GM10248 (cell line): ENCODE data around the gene PLA2G6.

Experiments used
- CTCF ChIA-PET: fragments of 300-600 bp; sonication (Branson Sonifier 250); formaldehyde crosslinking; extraction: SDS; loops from one replicate; lab custom pipeline; 2021; ENCODE audit warnings: antibody characterized with exemption; lab: Yijun Ruan, JAX
- POLR2A ChIA-PET: fragments of 350-650 bp; sonication (Branson Sonifier 250); formaldehyde crosslinking; extraction: SDS; loops from one replicate; lab custom pipeline; 2020; ENCODE audit warnings: antibody characterized with exemption; lab: Yijun Ruan, JAX
- DNase-seq: peaks from one replicate; pipeline ENCODE4 v3.0.0; 2012; ENCODE audit errors: extremely low spot score
- TF ChIP-seq, protein P1 (sequence below): IDR thresholded peaks from 2 replicates; pipeline ENCODE4 v1.5.1; 2012; ENCODE audit warnings: mild to moderate bottlenecking, low read depth; ENCODE audit errors: extremely low read depth, missing control alignments, control extremely low read depth

The PLA2G6 gene

DNA sequence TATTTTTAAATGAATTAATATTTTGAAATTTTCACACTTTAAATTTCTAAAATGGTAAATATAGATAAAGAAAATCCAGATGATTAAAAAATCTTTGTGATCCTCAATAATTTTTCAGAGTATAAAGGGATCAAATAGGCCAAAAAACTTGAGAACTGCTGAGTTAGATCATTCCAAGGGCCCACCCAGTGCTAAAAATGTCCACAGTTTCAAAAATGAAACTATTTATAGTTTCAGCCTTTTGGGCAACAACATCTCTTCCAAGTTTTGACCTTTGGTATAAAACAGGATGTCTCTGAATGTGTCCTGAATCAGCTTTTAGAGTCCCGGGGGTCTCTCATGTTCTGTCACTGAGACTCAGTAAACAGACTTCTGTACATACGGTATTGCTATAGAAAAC is 50.2 kb downstream of the PLA2G6 start:
- no peak for DNase-seq
- CTCF ChIA-PET: interaction anchor here (1.2 kb wide), 1 partner anchor 9 kb away, joined by 3 read pairs; no protein-coding TSS in a partner anchor
- TF ChIP-seq, protein P1, sequence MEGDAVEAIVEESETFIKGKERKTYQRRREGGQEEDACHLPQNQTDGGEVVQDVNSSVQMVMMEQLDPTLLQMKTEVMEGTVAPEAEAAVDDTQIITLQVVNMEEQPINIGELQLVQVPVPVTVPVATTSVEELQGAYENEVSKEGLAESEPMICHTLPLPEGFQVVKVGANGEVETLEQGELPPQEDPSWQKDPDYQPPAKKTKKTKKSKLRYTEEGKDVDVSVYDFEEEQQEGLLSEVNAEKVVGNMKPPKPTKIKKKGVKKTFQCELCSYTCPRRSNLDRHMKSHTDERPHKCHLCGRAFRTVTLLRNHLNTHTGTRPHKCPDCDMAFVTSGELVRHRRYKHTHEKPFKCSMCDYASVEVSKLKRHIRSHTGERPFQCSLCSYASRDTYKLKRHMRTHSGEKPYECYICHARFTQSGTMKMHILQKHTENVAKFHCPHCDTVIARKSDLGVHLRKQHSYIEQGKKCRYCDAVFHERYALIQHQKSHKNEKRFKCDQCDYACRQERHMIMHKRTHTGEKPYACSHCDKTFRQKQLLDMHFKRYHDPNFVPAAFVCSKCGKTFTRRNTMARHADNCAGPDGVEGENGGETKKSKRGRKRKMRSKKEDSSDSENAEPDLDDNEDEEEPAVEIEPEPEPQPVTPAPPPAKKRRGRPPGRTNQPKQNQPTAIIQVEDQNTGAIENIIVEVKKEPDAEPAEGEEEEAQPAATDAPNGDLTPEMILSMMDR: no peak
- POLR2A ChIA-PET: no interaction called here

DNA sequence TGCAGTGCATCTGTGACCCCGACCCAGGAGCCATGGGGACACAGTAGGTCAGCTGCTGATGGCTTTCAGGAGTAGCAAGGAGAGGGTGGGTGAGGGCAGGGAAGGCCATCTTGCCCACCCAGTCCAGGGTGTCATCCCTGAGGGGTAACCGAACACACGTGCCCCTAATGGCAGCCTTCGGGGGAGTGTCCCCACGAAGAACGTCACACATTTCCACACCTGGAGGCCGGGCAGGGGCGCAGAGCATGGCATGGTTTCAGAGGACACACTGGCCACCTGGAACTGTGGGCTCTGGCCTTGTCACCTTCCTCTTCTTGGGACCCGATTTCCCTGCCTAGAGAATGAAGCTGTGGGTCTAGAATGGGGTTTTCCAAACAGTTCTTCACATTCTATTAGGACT is 51.8 kb downstream of the PLA2G6 start:
- TF ChIP-seq, protein P1: no peak
- CTCF ChIA-PET: no interaction called here

DNA sequence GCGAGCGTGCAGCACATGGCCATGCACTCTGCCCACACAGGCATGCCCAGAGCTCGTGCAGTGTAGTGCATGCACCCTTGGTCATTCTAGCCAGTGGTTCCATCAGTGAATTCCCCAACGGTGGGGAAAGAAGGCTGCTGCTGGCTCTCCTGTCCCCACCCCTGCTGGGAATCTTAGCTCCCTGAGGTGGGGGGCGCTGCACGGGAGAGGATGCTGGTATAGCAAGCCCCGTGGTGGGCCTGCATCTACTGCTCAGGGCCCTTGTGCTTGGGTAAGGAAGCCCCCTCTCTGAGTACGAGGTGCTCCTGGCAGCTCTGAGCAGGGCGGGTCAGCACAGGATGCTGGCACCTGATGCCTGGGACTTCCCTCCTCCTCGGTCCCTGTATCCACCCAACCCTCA is 52.6 kb downstream of the PLA2G6 start:
- ChIA-PET CTCF (interaction anchor here (1.0 kb wide), 1 partner anchor 14 kb away, joined by 3 read pairs; no protein-coding TSS in a partner anchor), POLR2A (no interaction called here)
- TF ChIP-seq, protein P1: no peak
- DNase-seq: no peak

More for the DNA sequence above, 51.8 kb downstream of the PLA2G6 start:
- no peak for DNase-seq
- POLR2A ChIA-PET: no interaction called here

GRCh38 chr22:38127869-38128268 is 53.8 kb downstream of the PLA2G6 start:
- ChIA-PET POLR2A (no interaction called here), CTCF (no interaction called here)
- TF ChIP-seq, protein P1: no peak
- DNase-seq: no peak

DNA sequence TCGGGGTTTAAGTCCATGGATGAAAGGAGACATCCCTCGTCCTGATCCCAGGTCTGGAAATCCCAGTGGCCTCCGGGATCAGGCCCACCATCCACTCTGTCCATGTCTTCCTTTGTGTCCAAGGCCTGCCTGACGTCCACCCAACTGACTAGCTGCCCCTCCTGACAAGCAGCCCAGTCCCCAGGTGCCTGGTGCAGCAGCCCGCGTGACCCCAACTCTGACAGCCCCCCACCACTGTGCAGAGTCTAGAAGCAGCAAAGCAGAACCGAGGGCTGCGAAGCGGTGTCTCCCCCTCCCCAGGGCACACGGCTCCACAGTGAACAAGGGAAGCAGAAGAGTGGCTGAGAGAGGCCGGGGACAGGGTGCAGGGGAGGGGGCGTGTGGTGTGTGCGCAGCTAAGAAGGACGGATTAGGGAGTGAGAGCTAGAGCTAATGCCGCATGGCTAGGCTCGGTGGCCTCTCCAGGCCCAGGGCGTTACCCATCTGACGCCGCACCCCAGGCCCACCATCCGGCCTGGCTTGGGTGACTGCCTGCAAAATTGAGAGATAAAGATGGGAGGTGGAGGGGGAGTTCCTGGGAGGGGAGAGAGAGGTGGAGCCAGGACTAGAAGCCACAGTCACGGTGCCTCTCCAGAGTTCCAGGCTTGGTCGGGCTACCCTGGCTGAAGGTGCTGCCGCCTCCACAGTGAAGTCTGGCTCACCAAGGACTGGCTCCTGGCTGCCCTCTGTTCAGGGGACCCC is 54.5 kb downstream of the PLA2G6 start:
- DNase-seq: no peak
- TF ChIP-seq, protein P1: no peak
- POLR2A ChIA-PET: no interaction called here
- CTCF ChIA-PET: interaction anchor here (2.0 kb wide), 1 partner anchor 12 kb away, joined by 4 read pairs; no protein-coding TSS in a partner anchor

GRCh38 chr22:38125751-38126201 is 55.9 kb downstream of the PLA2G6 start:
- TF ChIP-seq, protein P1: no peak
- POLR2A ChIA-PET: no interaction called here
- CTCF ChIA-PET: interaction anchor here (1.3 to 2.0 kb wide), 2 partner anchors 11 to 20 kb away, joined by 3 to 4 read pairs; no protein-coding TSS in a partner anchor
- DNase-seq: no peak
